ENCODE data around the gene MYMK.
A peak's percentile ranks its signal among the peaks of the same experiment; 100 is the strongest.
"Not testable (repeated sequence)": the region's sequence is repeated elsewhere in the genome, so short reads cannot be mapped to it uniquely, and the experiment has no call there.

The MYMK gene

GRCh38 chr9:133566817-133567216 is 42.1 kb upstream of the MYMK start:
- 95 to 98% methylated on average over 14 to 17 of the region's 17 CpGs for WGBS, 2 experiments (ENCODE audit: insufficient coverage in 2 of 2)
- Histone ChIP-seq H3K27ac (ENCODE audit: low read depth, low read length, severe bottlenecking) (no peak overlapping the region), H3K9me3 (ENCODE audit: control insufficient read depth, low read length) (no peaks in the 10 kb centered on the region), H3K4me1 (ENCODE audit: control insufficient read depth, insufficient read depth, low read length, poor library complexity, severe bottlenecking) (peaks cover 25% of the 10 kb centered on the region), H3K4me3 (ENCODE audit: extremely low read depth, insufficient read depth, low read length, poor library complexity, severe bottlenecking) (no peak overlapping the region), H3K36me3 (ENCODE audit: control insufficient read depth, insufficient read depth, low read length) (peaks cover 15% of the 10 kb centered on the region)

GRCh38 chr9:133566382-133566781 is 41.6 kb upstream of the MYMK start:
- Histone ChIP-seq H3K9me3 (ENCODE audit: control insufficient read depth, low read length) (no peaks in the 10 kb centered on the region), H3K4me1 (ENCODE audit: control insufficient read depth, insufficient read depth, low read length, poor library complexity, severe bottlenecking) (peaks cover 25% of the 10 kb centered on the region), H3K36me3 (ENCODE audit: control insufficient read depth, insufficient read depth, low read length) (peaks cover 18% of the 10 kb centered on the region), H3K27ac (ENCODE audit: low read depth, low read length, severe bottlenecking) (no peak overlapping the region), H3K4me3 (ENCODE audit: extremely low read depth, insufficient read depth, low read length, poor library complexity, severe bottlenecking) (no peak overlapping the region)
- 89 to 91% methylated on average over 9 to 14 of the region's 14 CpGs for WGBS, 2 experiments (ENCODE audit: insufficient coverage in 2 of 2)

GRCh38 chr9:133564451-133565116 is 39.8 kb upstream of the MYMK start:
- no peak overlapping the region for H3K4me3 ChIP-seq (ENCODE audit: extremely low read depth, insufficient read depth, low read length, poor library complexity, severe bottlenecking)
- no peak overlapping the region for H3K27ac ChIP-seq (ENCODE audit: low read depth, low read length, severe bottlenecking)

GRCh38 chr9:133563814-133564213 is 39.1 kb upstream of the MYMK start:
- H3K27ac ChIP-seq (ENCODE audit: low read depth, low read length, severe bottlenecking); H3K9me3 ChIP-seq (ENCODE audit: control insufficient read depth, low read length); H3K4me3 ChIP-seq (ENCODE audit: extremely low read depth, insufficient read depth, low read length, poor library complexity, severe bottlenecking): not testable (repeated sequence)
- Histone ChIP-seq H3K4me1 (ENCODE audit: control insufficient read depth, insufficient read depth, low read length, poor library complexity, severe bottlenecking) (peaks cover 31% of the 10 kb centered on the region), H3K36me3 (ENCODE audit: control insufficient read depth, insufficient read depth, low read length) (peaks cover 25% of the 10 kb centered on the region)

More at GRCh38 chr9:133564451-133565116, 39.8 kb upstream of the MYMK start:
- H3K4me1 ChIP-seq (ENCODE audit: control insufficient read depth, insufficient read depth, low read length, poor library complexity, severe bottlenecking), result peaks cover 25% of the 10 kb centered on the region
- WGBS, 2 experiments (ENCODE audit: insufficient coverage in 2 of 2), result 92 to 93% methylated on average over 11 of the region's 11 CpGs
- H3K9me3 ChIP-seq (ENCODE audit: control insufficient read depth, low read length), result no peaks in the 10 kb centered on the region
- peaks cover 26% of the 10 kb centered on the region for H3K36me3 ChIP-seq (ENCODE audit: control insufficient read depth, insufficient read depth, low read length)

GRCh38 chr9:133563291-133563796 is 38.6 kb upstream of the MYMK start:
- WGBS, 2 experiments (ENCODE audit: insufficient coverage in 2 of 2), result 65 to 72% methylated on average over 8 to 12 of the region's 14 CpGs
- Histone ChIP-seq H3K27ac (ENCODE audit: low read depth, low read length, severe bottlenecking) (no peak overlapping the region), H3K4me3 (ENCODE audit: extremely low read depth, insufficient read depth, low read length, poor library complexity, severe bottlenecking) (no peak overlapping the region), H3K36me3 (ENCODE audit: control insufficient read depth, insufficient read depth, low read length) (peaks cover 25% of the 10 kb centered on the region), H3K4me1 (ENCODE audit: control insufficient read depth, insufficient read depth, low read length, poor library complexity, severe bottlenecking) (peaks cover 36% of the 10 kb centered on the region), H3K9me3 (ENCODE audit: control insufficient read depth, low read length) (no peaks in the 10 kb centered on the region)

GRCh38 chr9:133562611-133563290 is 38.0 kb upstream of the MYMK start:
- peaks cover 38% of the 10 kb centered on the region for H3K4me1 ChIP-seq (ENCODE audit: control insufficient read depth, insufficient read depth, low read length, poor library complexity, severe bottlenecking)
- H3K36me3 ChIP-seq (ENCODE audit: control insufficient read depth, insufficient read depth, low read length), result peaks cover 25% of the 10 kb centered on the region
- H3K4me3 ChIP-seq (ENCODE audit: extremely low read depth, insufficient read depth, low read length, poor library complexity, severe bottlenecking), result no peak overlapping the region
- WGBS, 2 experiments (ENCODE audit: insufficient coverage in 2 of 2), result 93 to 100% methylated on average over 24 to 31 of the region's 54 CpGs
- no peak overlapping the region for H3K27ac ChIP-seq (ENCODE audit: low read depth, low read length, severe bottlenecking)
- H3K9me3 ChIP-seq (ENCODE audit: control insufficient read depth, low read length), result no peaks in the 10 kb centered on the region

- WGBS, 2 experiments (ENCODE audit: insufficient coverage in 2 of 2), result 90 to 94% methylated on average over 7 to 26 of the region's 32 CpGs
- Histone ChIP-seq H3K27ac (ENCODE audit: low read depth, low read length, severe bottlenecking) (no peak overlapping the region), H3K36me3 (ENCODE audit: control insufficient read depth, insufficient read depth, low read length) (peaks cover 29% of the 10 kb centered on the region), H3K4me1 (ENCODE audit: control insufficient read depth, insufficient read depth, low read length, poor library complexity, severe bottlenecking) (peaks cover 45% of the 10 kb centered on the region), H3K9me3 (ENCODE audit: control insufficient read depth, low read length) (no peaks in the 10 kb centered on the region), H3K4me3 (ENCODE audit: extremely low read depth, insufficient read depth, low read length, poor library complexity, severe bottlenecking) (no peak overlapping the region)
These were observed 37.3 kb upstream of the MYMK start for GRCh38 chr9:133561976-133562554.

- WGBS, 2 experiments (ENCODE audit: insufficient coverage in 2 of 2), result 95 to 97% methylated on average over 22 of the region's 22 CpGs
- Histone ChIP-seq H3K36me3 (ENCODE audit: control insufficient read depth, insufficient read depth, low read length) (peaks cover 35% of the 10 kb centered on the region), H3K4me1 (ENCODE audit: control insufficient read depth, insufficient read depth, low read length, poor library complexity, severe bottlenecking) (peaks cover 56% of the 10 kb centered on the region), H3K9me3 (ENCODE audit: control insufficient read depth, low read length) (no peaks in the 10 kb centered on the region), H3K27ac (ENCODE audit: low read depth, low read length, severe bottlenecking) (no peak overlapping the region), H3K4me3 (ENCODE audit: extremely low read depth, insufficient read depth, low read length, poor library complexity, severe bottlenecking) (no peak overlapping the region)
These were observed 36.2 kb upstream of the MYMK start for GRCh38 chr9:133560944-133561343.

- peaks cover 40% of the 10 kb centered on the region for H3K36me3 ChIP-seq (ENCODE audit: control insufficient read depth, insufficient read depth, low read length)
- H3K4me3 ChIP-seq (ENCODE audit: extremely low read depth, insufficient read depth, low read length, poor library complexity, severe bottlenecking), result no peak overlapping the region
- H3K9me3 ChIP-seq (ENCODE audit: control insufficient read depth, low read length), result no peaks in the 10 kb centered on the region
- H3K4me1 ChIP-seq (ENCODE audit: control insufficient read depth, insufficient read depth, low read length, poor library complexity, severe bottlenecking), result peaks cover 60% of the 10 kb centered on the region
- H3K27ac ChIP-seq (ENCODE audit: low read depth, low read length, severe bottlenecking), result no peak overlapping the region
- 95 to 96% methylated on average over 9 to 10 of the region's 15 CpGs for WGBS, 2 experiments (ENCODE audit: insufficient coverage in 2 of 2)
These were observed 35.6 kb upstream of the MYMK start for GRCh38 chr9:133560311-133560710.

GRCh38 chr9:133558191-133559126 is 33.7 kb upstream of the MYMK start:
- H3K4me1 ChIP-seq (ENCODE audit: control insufficient read depth, insufficient read depth, low read length, poor library complexity, severe bottlenecking), result peaks cover 57% of the 10 kb centered on the region
- 5 to 7% methylated on average over 24 to 26 of the region's 31 CpGs for WGBS, 2 experiments (ENCODE audit: insufficient coverage in 2 of 2)
- H3K4me3 ChIP-seq (ENCODE audit: extremely low read depth, insufficient read depth, low read length, poor library complexity, severe bottlenecking), result no peak overlapping the region
- H3K9me3 ChIP-seq (ENCODE audit: control insufficient read depth, low read length), result no peaks in the 10 kb centered on the region
- H3K27ac ChIP-seq (ENCODE audit: low read depth, low read length, severe bottlenecking), result peak overlapping the region; percentile 96
- peaks cover 59% of the 10 kb centered on the region for H3K36me3 ChIP-seq (ENCODE audit: control insufficient read depth, insufficient read depth, low read length)
